Nephron progenitor cell (in vitro differentiated cells): ENCODE data around the gene AGK.

Experiments used
- DNase-seq: peaks from one replicate; pipeline ENCODE4 v3.0.0; 2021
- H3K27ac Mint-ChIP-seq: 2 replicates; pipeline ENCODE4 v1.8.0; 2021; ENCODE audit warnings: mild to moderate bottlenecking, moderate library complexity, mixed read lengths
- H3K27me3 Mint-ChIP-seq: 2 replicates; pipeline ENCODE4 v1.8.0; 2021; ENCODE audit warnings: mild to moderate bottlenecking, low read depth, mixed read lengths; ENCODE audit not compliant: poor library complexity
- H3K36me3 Mint-ChIP-seq: 2 replicates; pipeline ENCODE4 v1.8.0; 2021; ENCODE audit warnings: low read depth, mixed read lengths
- H3K4me1 Mint-ChIP-seq: 2 replicates; pipeline ENCODE4 v1.8.0; 2021; ENCODE audit warnings: mixed read lengths
- H3K4me3 Mint-ChIP-seq: 2 replicates; pipeline ENCODE4 v1.8.0; 2021; ENCODE audit warnings: mild to moderate bottlenecking, moderate library complexity, mixed read lengths
- H3K9me3 Mint-ChIP-seq: 2 replicates; pipeline ENCODE4 v1.8.0; 2021; ENCODE audit warnings: mild to moderate bottlenecking, moderate library complexity, mixed read lengths
- CTCF ChIP-seq: fragments of 200-600 bp; sonication (generic); IDR thresholded peaks from 2 replicates; pipeline ENCODE4 v1.5.0; 2021; ENCODE audit warnings: antibody characterized with exemption

Gene AGK

GRCh38 chr7:141665208-141666035 lies 114.2 kb downstream of the AGK start:
- H3K4me1 Mint-ChIP-seq, result no peaks in the 10 kb centered on the region
- TF ChIP-seq CTCF, result no peak
- H3K27me3 Mint-ChIP-seq, result peaks cover 8% of the 10 kb centered on the region
- H3K36me3 Mint-ChIP-seq, result peaks cover 44% of the 10 kb centered on the region
- H3K4me3 Mint-ChIP-seq, result no peak overlapping the region
- DNase-seq, result no peak
- no peaks in the 10 kb centered on the region for H3K9me3 Mint-ChIP-seq
- H3K27ac Mint-ChIP-seq, result peak overlapping the region; percentile 15

GRCh38 chr7:141666071-141666470 lies 114.9 kb downstream of the AGK start:
- no peaks in the 10 kb centered on the region for H3K9me3 Mint-ChIP-seq

GRCh38 chr7:141668853-141669252 lies 117.6 kb downstream of the AGK start:
- Mint-ChIP-seq H3K4me1 (peaks cover under 1% of the 10 kb centered on the region), H3K9me3 (peaks cover 8% of the 10 kb centered on the region), H3K36me3 (peaks cover 68% of the 10 kb centered on the region), H3K27ac (no peak overlapping the region), H3K4me3 (no peak overlapping the region), H3K27me3 (peaks cover 8% of the 10 kb centered on the region)
- no peak for TF ChIP-seq CTCF
- no peak for DNase-seq

More at GRCh38 chr7:141666071-141666470, 114.9 kb downstream of the AGK start:
- Mint-ChIP-seq H3K4me3 (no peak overlapping the region), H3K27me3 (peaks cover 8% of the 10 kb centered on the region), H3K4me1 (no peaks in the 10 kb centered on the region), H3K36me3 (peaks cover 50% of the 10 kb centered on the region), H3K27ac (peak overlapping the region; percentile 5)
- DNase-seq, result no peak
- TF ChIP-seq CTCF, result no peak

GRCh38 chr7:141671705-141672496 lies 120.7 kb downstream of the AGK start:
- DNase-seq, result no peak
- H3K4me3 Mint-ChIP-seq, result no peak overlapping the region
- no peak overlapping the region for H3K27ac Mint-ChIP-seq
- H3K9me3 Mint-ChIP-seq, result peaks cover 8% of the 10 kb centered on the region
- H3K27me3 Mint-ChIP-seq, result peaks cover 8% of the 10 kb centered on the region
- H3K36me3 Mint-ChIP-seq, result peaks cover 57% of the 10 kb centered on the region
- H3K4me1 Mint-ChIP-seq, result peaks cover 11% of the 10 kb centered on the region
- TF ChIP-seq CTCF, result no peak

GRCh38 chr7:141673346-141673745 lies 122.1 kb downstream of the AGK start:
- H3K27ac Mint-ChIP-seq, result no peak overlapping the region

More at GRCh38 chr7:141673346-141673745, 122.1 kb downstream of the AGK start:
- H3K4me3 Mint-ChIP-seq, result no peak overlapping the region
- peaks cover 5% of the 10 kb centered on the region for H3K27me3 Mint-ChIP-seq
- no peak for TF ChIP-seq CTCF
- peaks cover 8% of the 10 kb centered on the region for H3K9me3 Mint-ChIP-seq
- peaks cover 52% of the 10 kb centered on the region for H3K36me3 Mint-ChIP-seq
- H3K4me1 Mint-ChIP-seq, result peaks cover 11% of the 10 kb centered on the region
- DNase-seq, result no peak
